ENCODE data around the gene CAPN3.

- TF ChIP-seq CTCF (IDR thresholded peaks at IDR 0.05) (no peak), POLR2A (IDR thresholded peaks at IDR 0.05) (no peak)
Measured at GRCh38 chr15:42374810-42375209, 15.5 kb downstream of the CAPN3 start.
